A549 (cell line): Measurements from ENCODE around the gene ARHGAP19.

ENCODE experiments used
- CEBPB ChIP-seq, 2 experiments: fragments of >200 bp in 1 of 2; sonication (Bioruptor Twin) in 1 of 2; formaldehyde crosslinking in 1 of 2; IDR thresholded peaks; 2 replicates each; pipeline ENCODE4 v1.6.1; 2012 to 2016
- POLR2A ChIP-seq: IDR thresholded peaks from 2 replicates; pipeline ENCODE4 v1.6.1; 2012; ENCODE audit warnings: mild to moderate bottlenecking, low read length
- RAD21 ChIP-seq, 2 experiments: fragments of >200 bp in 1 of 2; sonication (Bioruptor Twin) in 1 of 2; formaldehyde crosslinking in 1 of 2; IDR thresholded peaks in 1 of 2; conservative IDR thresholded peaks in 1 of 2; 2 replicates in 1 of 2; 3 replicates in 1 of 2; pipeline ENCODE4 v1.6.1; 2012 to 2018; ENCODE audit warnings: inconsistent platforms in 1 of 2
- TF ChIP-seq, protein P1 (sequence below): fragments of >200 bp; sonication (Bioruptor Twin); formaldehyde crosslinking; IDR thresholded peaks from 2 replicates; pipeline ENCODE4 v1.6.1; 2016
- TF ChIP-seq, protein P2 (sequence below): fragments of 150-350 bp; IDR thresholded peaks from 2 replicates; pipeline ENCODE4 v1.6.1; 2014; ENCODE audit warnings: low read depth, mild to moderate bottlenecking, low read length
- TF ChIP-seq, protein P3 (sequence below): fragments of >200 bp; sonication (Bioruptor Twin); formaldehyde crosslinking; IDR thresholded peaks from 3 replicates; pipeline ENCODE4 v1.5.1; 2016

DNA sequence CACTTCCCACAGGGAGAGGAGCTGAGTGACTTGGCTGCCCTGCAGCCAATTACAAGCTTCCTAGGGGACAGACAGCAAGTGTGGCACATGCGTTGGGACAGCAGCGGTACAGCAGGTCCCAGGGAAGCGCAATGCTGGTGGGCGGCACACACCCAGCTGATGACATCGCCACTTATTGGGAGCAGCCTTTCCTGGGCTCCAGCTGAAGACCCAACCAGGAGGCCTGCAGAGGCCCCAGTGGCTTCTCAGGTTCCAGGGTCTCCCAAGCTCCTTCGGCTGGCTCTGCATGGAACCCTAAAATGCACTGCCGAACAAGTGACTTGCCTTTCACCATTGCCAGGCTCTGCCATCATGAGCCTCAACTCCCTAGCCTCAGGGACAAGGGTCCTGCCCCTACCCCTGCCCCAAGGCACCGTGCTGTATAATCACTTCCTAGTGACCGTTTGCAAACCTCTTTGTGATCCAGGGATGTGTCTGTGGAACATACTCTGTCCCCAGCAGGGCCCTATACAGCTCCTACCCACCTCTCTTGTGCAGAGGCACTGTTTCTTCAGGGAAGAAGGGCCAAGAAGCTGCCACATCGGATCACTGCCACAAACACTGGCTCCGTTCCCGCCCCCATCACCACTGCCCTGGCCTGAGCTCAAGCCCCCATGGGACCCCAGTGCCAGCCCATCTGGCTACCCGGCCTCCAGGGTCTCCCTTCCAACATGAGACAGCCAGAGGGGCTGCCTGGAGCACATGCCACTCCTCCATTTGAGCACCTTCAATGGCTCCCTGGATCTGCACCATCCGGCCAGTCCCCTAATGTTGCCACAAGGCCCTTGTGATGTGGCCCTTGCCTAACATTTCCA, 87.4 kb downstream of the ARHGAP19 start:
- TF ChIP-seq POLR2A (no peak), RAD21 (conservative IDR thresholded peaks at IDR 0.05 in 1 of 2, IDR thresholded peaks at IDR 0.05 in 1 of 2) (no peak), CEBPB (IDR thresholded peaks at IDR 0.05) (no peak)
- TF ChIP-seq, protein P1, sequence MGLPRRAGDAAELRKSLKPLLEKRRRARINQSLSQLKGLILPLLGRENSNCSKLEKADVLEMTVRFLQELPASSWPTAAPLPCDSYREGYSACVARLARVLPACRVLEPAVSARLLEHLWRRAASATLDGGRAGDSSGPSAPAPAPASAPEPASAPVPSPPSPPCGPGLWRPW, result no peak
- TF ChIP-seq, protein P2, sequence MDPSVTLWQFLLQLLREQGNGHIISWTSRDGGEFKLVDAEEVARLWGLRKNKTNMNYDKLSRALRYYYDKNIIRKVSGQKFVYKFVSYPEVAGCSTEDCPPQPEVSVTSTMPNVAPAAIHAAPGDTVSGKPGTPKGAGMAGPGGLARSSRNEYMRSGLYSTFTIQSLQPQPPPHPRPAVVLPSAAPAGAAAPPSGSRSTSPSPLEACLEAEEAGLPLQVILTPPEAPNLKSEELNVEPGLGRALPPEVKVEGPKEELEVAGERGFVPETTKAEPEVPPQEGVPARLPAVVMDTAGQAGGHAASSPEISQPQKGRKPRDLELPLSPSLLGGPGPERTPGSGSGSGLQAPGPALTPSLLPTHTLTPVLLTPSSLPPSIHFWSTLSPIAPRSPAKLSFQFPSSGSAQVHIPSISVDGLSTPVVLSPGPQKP, result no peak
- TF ChIP-seq, protein P3, sequence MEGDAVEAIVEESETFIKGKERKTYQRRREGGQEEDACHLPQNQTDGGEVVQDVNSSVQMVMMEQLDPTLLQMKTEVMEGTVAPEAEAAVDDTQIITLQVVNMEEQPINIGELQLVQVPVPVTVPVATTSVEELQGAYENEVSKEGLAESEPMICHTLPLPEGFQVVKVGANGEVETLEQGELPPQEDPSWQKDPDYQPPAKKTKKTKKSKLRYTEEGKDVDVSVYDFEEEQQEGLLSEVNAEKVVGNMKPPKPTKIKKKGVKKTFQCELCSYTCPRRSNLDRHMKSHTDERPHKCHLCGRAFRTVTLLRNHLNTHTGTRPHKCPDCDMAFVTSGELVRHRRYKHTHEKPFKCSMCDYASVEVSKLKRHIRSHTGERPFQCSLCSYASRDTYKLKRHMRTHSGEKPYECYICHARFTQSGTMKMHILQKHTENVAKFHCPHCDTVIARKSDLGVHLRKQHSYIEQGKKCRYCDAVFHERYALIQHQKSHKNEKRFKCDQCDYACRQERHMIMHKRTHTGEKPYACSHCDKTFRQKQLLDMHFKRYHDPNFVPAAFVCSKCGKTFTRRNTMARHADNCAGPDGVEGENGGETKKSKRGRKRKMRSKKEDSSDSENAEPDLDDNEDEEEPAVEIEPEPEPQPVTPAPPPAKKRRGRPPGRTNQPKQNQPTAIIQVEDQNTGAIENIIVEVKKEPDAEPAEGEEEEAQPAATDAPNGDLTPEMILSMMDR, result no peak
